Transverse colon (tissue), 4 donors: ENCODE measurements around the gene GALNT10.

ENCODE experiments used
- CTCF ChIP-seq, 5 experiments: fragments of 200-600 bp in 3 of 5; fragments of 450-650 bp in 2 of 5; sonication (generic) in 3 of 5; IDR thresholded peaks; 1 replicate in 2 of 5; 2 replicates in 3 of 5; pipeline ENCODE4 v1.5.1; 2016 to 2017; ENCODE audit warnings: antibody characterized with exemption in 5 of 5, inconsistent platforms in 3 of 5, mild to moderate bottlenecking in 2 of 5, moderate library complexity in 1 of 5
- POLR2A ChIP-seq: fragments of 450-650 bp; IDR thresholded peaks from one replicate; pipeline ENCODE4 v1.6.1; 2016; ENCODE audit warnings: antibody characterized with exemption, mild to moderate bottlenecking, moderate library complexity
- POLR2AphosphoS5 ChIP-seq, 3 donors: sonication (generic); formaldehyde crosslinking; IDR thresholded peaks; one replicate each; pipeline ENCODE4 v1.6.1; 2016; ENCODE audit warnings: antibody characterized with exemption in 3 of 3

- TF ChIP-seq CTCF (IDR thresholded peaks at IDR 0.05): no peak
- no peak for TF ChIP-seq POLR2AphosphoS5 (IDR thresholded peaks at IDR 0.05)
- no peak for TF ChIP-seq POLR2A
Observed at GRCh38 chr5:154251529-154251928, 61.0 kb downstream of the GALNT10 start.
